Osteoblast (primary cell): ENCODE results near the gene PRLR. TPM values are rescaled to one million over a fixed set of nuclear protein-coding genes. Genes with fewer than 3 reads are reported as not detected.

Experiments used
- DNase-seq: peaks from one replicate; pipeline ENCODE4 v3.0.0; 2011; ENCODE audit warnings: low spot score, mixed read lengths; ENCODE audit not compliant: insufficient read length; ENCODE audit errors: missing footprints
- H2AFZ ChIP-seq: 2 replicates; pipeline ENCODE4 v1.6.0; 2011; ENCODE audit warnings: mild to moderate bottlenecking, low read length
- H3K27ac ChIP-seq: 2 replicates; pipeline ENCODE4 v1.5.1; 2011; ENCODE audit warnings: mild to moderate bottlenecking, low read depth, low read length, moderate library complexity
- H3K27me3 ChIP-seq: 2 replicates; pipeline ENCODE4 v1.6.0; 2012; ENCODE audit warnings: mild to moderate bottlenecking, control low read depth, inconsistent platforms, low read length, moderate library complexity; ENCODE audit not compliant: insufficient read depth
- H3K36me3 ChIP-seq: 2 replicates; pipeline ENCODE4 v1.5.1; 2011; ENCODE audit warnings: mild to moderate bottlenecking, low read length, control low read depth, moderate library complexity; ENCODE audit not compliant: insufficient read depth
- H3K4me1 ChIP-seq: 2 replicates; pipeline ENCODE4 v1.5.1; 2011; ENCODE audit warnings: mild to moderate bottlenecking, low read length, control low read depth, moderate library complexity; ENCODE audit not compliant: insufficient read depth
- H3K4me2 ChIP-seq: 2 replicates; pipeline ENCODE4 v1.6.0; 2011; ENCODE audit warnings: mild to moderate bottlenecking, low read length; ENCODE audit not compliant: insufficient read depth
- H3K4me3 ChIP-seq: fragments of 200-600 bp; sonication (generic); 3 replicates; pipeline ENCODE4 v1.5.1; 2012; ENCODE audit warnings: mild to moderate bottlenecking, low read length, inconsistent platforms; ENCODE audit not compliant: insufficient read depth
- H3K79me2 ChIP-seq: 2 replicates; pipeline ENCODE4 v1.6.0; 2012; ENCODE audit warnings: mild to moderate bottlenecking, low read length, control low read depth, inconsistent platforms; ENCODE audit not compliant: insufficient read depth
- H3K9me3 ChIP-seq: 2 replicates; pipeline ENCODE4 v1.5.1; 2011; ENCODE audit warnings: low read depth, low read length, control low read depth
- H4K20me1 ChIP-seq: 2 replicates; pipeline ENCODE4 v1.6.0; 2012; ENCODE audit warnings: mild to moderate bottlenecking, low read length, control low read depth; ENCODE audit not compliant: insufficient read depth
- total RNA-seq: library from RNA; depleted of rRNA; stranded (reverse); fragments of >200 nt; gene quantifications from 2 replicates; pipeline ENCODE4 v1.2.3, GENCODE V29; 2012
- TF ChIP-seq, protein P1 (sequence below): IDR thresholded peaks from 2 replicates; pipeline ENCODE4 v1.5.1; 2011; ENCODE audit warnings: mild to moderate bottlenecking, low read depth, low read length, moderate library complexity; ENCODE audit errors: extremely low read depth

PRLR gene
- total RNA-seq, 1 donor: under 0.01 TPM

- Histone ChIP-seq H3K4me3 (no peak overlapping the region), H3K36me3 (no peaks in the 10 kb centered on the region), H3K4me1 (no peaks in the 10 kb centered on the region), H3K27ac (no peak overlapping the region), H3K79me2 (no peaks in the 10 kb centered on the region), H4K20me1 (no peaks in the 10 kb centered on the region), H2AFZ (no peak overlapping the region), H3K4me2 (no peak overlapping the region), H3K9me3 (no peaks in the 10 kb centered on the region), H3K27me3 (peaks cover 2% of the 10 kb centered on the region)
- TF ChIP-seq, protein P1, sequence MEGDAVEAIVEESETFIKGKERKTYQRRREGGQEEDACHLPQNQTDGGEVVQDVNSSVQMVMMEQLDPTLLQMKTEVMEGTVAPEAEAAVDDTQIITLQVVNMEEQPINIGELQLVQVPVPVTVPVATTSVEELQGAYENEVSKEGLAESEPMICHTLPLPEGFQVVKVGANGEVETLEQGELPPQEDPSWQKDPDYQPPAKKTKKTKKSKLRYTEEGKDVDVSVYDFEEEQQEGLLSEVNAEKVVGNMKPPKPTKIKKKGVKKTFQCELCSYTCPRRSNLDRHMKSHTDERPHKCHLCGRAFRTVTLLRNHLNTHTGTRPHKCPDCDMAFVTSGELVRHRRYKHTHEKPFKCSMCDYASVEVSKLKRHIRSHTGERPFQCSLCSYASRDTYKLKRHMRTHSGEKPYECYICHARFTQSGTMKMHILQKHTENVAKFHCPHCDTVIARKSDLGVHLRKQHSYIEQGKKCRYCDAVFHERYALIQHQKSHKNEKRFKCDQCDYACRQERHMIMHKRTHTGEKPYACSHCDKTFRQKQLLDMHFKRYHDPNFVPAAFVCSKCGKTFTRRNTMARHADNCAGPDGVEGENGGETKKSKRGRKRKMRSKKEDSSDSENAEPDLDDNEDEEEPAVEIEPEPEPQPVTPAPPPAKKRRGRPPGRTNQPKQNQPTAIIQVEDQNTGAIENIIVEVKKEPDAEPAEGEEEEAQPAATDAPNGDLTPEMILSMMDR: no peak
- DNase-seq: no peak
Observed at GRCh38 chr5:35214051-35214450, 16.2 kb downstream of the PRLR start.

GRCh38 chr5:35213608-35214007, 16.7 kb downstream of the PRLR start:
- no peaks in the 10 kb centered on the region for H3K4me1 ChIP-seq
- TF ChIP-seq, protein P1: no peak
- H3K36me3 ChIP-seq: no peaks in the 10 kb centered on the region
- H3K27me3 ChIP-seq: peaks cover 2% of the 10 kb centered on the region
- no peaks in the 10 kb centered on the region for H3K9me3 ChIP-seq
- no peak overlapping the region for H3K27ac ChIP-seq
- H3K4me2 ChIP-seq: no peak overlapping the region
- no peaks in the 10 kb centered on the region for H4K20me1 ChIP-seq
- no peak overlapping the region for H2AFZ ChIP-seq
- no peak overlapping the region for H3K4me3 ChIP-seq
- no peaks in the 10 kb centered on the region for H3K79me2 ChIP-seq
- DNase-seq: no peak

DNA sequence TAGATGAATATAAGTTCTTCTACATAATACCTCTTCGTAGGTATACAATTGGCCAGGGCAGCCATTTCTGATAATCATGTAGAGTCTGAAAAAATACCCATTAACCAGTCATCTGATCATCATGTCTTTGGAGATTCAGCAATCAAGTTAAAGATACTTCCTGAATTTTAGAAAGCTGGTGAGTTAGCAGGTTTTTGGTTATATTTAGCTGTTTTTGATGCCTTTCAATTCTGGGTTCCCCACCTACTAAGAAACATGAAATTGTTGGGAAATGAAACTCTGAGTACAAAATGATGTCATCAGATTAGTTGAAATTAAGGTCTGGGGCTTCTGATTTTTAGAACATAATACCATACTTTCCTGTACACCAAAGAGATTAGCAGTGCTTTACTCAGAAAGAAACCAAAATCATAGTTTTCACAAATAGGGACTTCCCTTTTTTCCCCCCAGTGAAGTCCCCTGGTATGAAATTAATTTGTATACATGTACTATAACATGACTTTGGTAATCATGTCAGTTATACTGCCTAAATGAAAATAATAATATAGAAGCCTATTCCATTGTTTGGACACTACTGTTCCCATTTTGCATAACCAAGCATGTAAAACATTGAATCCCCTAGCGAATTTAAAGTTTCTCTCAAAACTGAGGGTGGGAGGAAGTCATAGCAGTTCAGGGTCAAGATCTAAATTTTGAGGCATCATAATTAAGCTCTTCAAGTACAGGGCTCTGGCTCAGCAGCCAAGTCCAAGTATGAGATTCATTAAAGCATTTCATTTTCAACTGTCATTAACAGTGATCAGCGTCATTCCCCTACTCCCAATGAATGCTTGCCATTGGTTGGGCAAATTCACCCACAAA, 17.9 kb downstream of the PRLR start:
- H4K20me1 ChIP-seq: no peaks in the 10 kb centered on the region
- H3K9me3 ChIP-seq: no peaks in the 10 kb centered on the region
- H3K36me3 ChIP-seq: no peaks in the 10 kb centered on the region
- no peak overlapping the region for H3K4me2 ChIP-seq
- H2AFZ ChIP-seq: no peak overlapping the region
- peaks cover 2% of the 10 kb centered on the region for H3K27me3 ChIP-seq
- no peak overlapping the region for H3K4me3 ChIP-seq
- H3K27ac ChIP-seq: no peak overlapping the region
- H3K4me1 ChIP-seq: no peaks in the 10 kb centered on the region
- TF ChIP-seq, protein P1: no peak
- DNase-seq: no peak
- no peaks in the 10 kb centered on the region for H3K79me2 ChIP-seq

DNA sequence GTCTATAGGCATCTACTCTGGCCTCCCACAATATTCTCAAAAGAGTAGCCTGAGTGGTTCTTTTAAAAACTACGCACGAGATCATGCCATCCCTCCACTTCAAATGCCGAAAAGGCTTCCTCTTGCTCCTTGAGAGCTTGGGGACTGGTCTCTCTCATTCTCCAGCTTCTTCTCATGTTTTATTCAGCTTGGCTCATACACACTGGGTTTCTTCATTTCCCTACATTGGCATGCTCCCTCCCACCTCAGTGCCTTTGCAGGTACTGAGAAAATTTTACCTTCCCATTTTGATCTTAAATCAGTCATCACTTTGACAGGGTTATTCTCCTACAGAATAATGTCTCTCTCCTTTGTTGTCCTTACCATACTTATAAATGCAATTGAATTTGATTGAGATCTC, 20.4 kb downstream of the PRLR start:
- no peaks in the 10 kb centered on the region for H3K79me2 ChIP-seq
- H2AFZ ChIP-seq: no peak overlapping the region
- H3K4me3 ChIP-seq: no peak overlapping the region
- H3K36me3 ChIP-seq: no peaks in the 10 kb centered on the region
- TF ChIP-seq, protein P1: no peak
- no peaks in the 10 kb centered on the region for H3K4me1 ChIP-seq
- H3K9me3 ChIP-seq: no peaks in the 10 kb centered on the region
- DNase-seq: no peak
- H4K20me1 ChIP-seq: no peaks in the 10 kb centered on the region
- no peak overlapping the region for H3K4me2 ChIP-seq
- H3K27ac ChIP-seq: no peak overlapping the region
- H3K27me3 ChIP-seq: peaks cover 12% of the 10 kb centered on the region
